ENCODE measurements around the gene DOCK3. TPM values are rescaled to one million over a fixed set of nuclear protein-coding genes. Genes with fewer than 3 reads are reported as not detected.

DOCK3 gene
- total and polyA plus RNA-seq, 2 donors (not counting 3 experiments of a cell fraction or from before 2014, with no cell fraction given): 0.08 to 0.13 TPM

- no TSS peak for BruUV-seq (replicated peaks)
- POLR2A ChIA-PET: no interaction called here
Measured at GRCh38 chr3:51400166-51400565, 725.4 kb downstream of the DOCK3 start.

GRCh38 chr3:51401735-51402134 is 727.0 kb downstream of the DOCK3 start:
- Histone ChIP-seq H4K20me1 (replicated peaks; ENCODE audit: control insufficient read depth, extremely low read depth, insufficient read depth, low read length) (no peaks in the 10 kb centered on the region), H3K27ac (ENCODE audit: insufficient read depth, low read depth, low read length) (no peak overlapping the region), H3K4me1 (ENCODE audit: control insufficient read depth, extremely low read depth, insufficient read depth, low read length) (no peaks in the 10 kb centered on the region), H3K36me3 (ENCODE audit: control insufficient read depth in 2 of 2, extremely low read depth in 1 of 2, insufficient read depth in 2 of 2, low read length in 2 of 2) (peaks cover 6 to 12% of the 10 kb centered on the region in 2 experiments), H3K79me2 (ENCODE audit: control insufficient read depth, insufficient read depth, low read length) (peaks cover 4% of the 10 kb centered on the region), H3K4me2 (ENCODE audit: insufficient read depth, low read length) (no peak overlapping the region), H2AFZ (ENCODE audit: low read depth, low read length) (no peak overlapping the region), H3K9me3 (replicated peaks; ENCODE audit: control insufficient read depth, insufficient read depth, low read length) (no peaks in the 10 kb centered on the region), H3K9ac (replicated peaks; ENCODE audit: extremely low read depth, insufficient read depth, low read length) (no peak overlapping the region), H3K4me3 (replicated peaks in 1 of 3; ENCODE audit: insufficient read depth in 1 of 3, low read depth in 1 of 3, low read length in 3 of 3) (no peak overlapping the region), H3K27me3 (ENCODE audit: control insufficient read depth in 2 of 2, insufficient read depth in 2 of 2, low read length in 2 of 2) (no peaks in the 10 kb centered on the region), H3K9me1 (replicated peaks; ENCODE audit: control insufficient read depth, extremely low read depth, insufficient read depth, low read length) (no peaks in the 10 kb centered on the region)
- CTCF ChIA-PET: interaction anchor here (1.0 kb wide), 1 partner anchor 860 kb away, joined by 3 read pairs; no protein-coding TSS in a partner anchor
- DNase-seq (ENCODE audit: low read depth, low spot score): no peak
- POLR2A ChIA-PET: no interaction called here
- TF ChIP-seq POLR2AphosphoS5 (IDR thresholded peaks at IDR 0.05; ENCODE audit: insufficient read depth, low read depth, low read length): no peak
- no peak for TF ChIP-seq EZH2 (IDR thresholded peaks at IDR 0.05; ENCODE audit: borderline replicate concordance, low read depth, low read length, severe bottlenecking)
- no peak for TF ChIP-seq GATA2 (IDR thresholded peaks at IDR 0.05; ENCODE audit: insufficient read depth, insufficient read length, low read depth, low read length)
- TF ChIP-seq POLR2A (IDR thresholded peaks at IDR 0.05; ENCODE audit: low read depth, low read length): no peak
- TF ChIP-seq JUN (IDR thresholded peaks at IDR 0.05; ENCODE audit: borderline replicate concordance, insufficient read depth, insufficient read length, low read depth): no peak
- intact Hi-C loops (cut with micrococcal nuclease): no loop called here
- BruUV-seq (replicated peaks): no TSS peak
- FAIRE-seq: no peak
- dilution Hi-C loops (cut with MboI; ENCODE audit: extremely low pct_ligation_motif_present, low sequenced_read_pairs): no loop called here

More at GRCh38 chr3:51400166-51400565, 725.4 kb downstream of the DOCK3 start:
- H3K36me3 ChIP-seq (ENCODE audit: control insufficient read depth in 2 of 2, extremely low read depth in 1 of 2, insufficient read depth in 2 of 2, low read length in 2 of 2): peaks cover 10 to 16% of the 10 kb centered on the region in 2 experiments
- CTCF ChIA-PET: interaction anchor here (1.3 to 1.6 kb wide), 2 partner anchors 11 to 282 kb away, joined by 3 read pairs; no protein-coding TSS in a partner anchor
- no peaks in the 10 kb centered on the region for H3K9me3 ChIP-seq (replicated peaks; ENCODE audit: control insufficient read depth, insufficient read depth, low read length)
- no peak for DNase-seq (ENCODE audit: low read depth, low spot score)
- intact Hi-C loops (cut with micrococcal nuclease): no loop called here
- no peaks in the 10 kb centered on the region for H3K27me3 ChIP-seq (ENCODE audit: control insufficient read depth in 2 of 2, insufficient read depth in 2 of 2, low read length in 2 of 2)
- H4K20me1 ChIP-seq (replicated peaks; ENCODE audit: control insufficient read depth, extremely low read depth, insufficient read depth, low read length): no peaks in the 10 kb centered on the region
- H3K4me2 ChIP-seq (ENCODE audit: insufficient read depth, low read length): no peak overlapping the region
- H3K79me2 ChIP-seq (ENCODE audit: control insufficient read depth, insufficient read depth, low read length): peaks cover 18% of the 10 kb centered on the region
- no peaks in the 10 kb centered on the region for H3K9me1 ChIP-seq (replicated peaks; ENCODE audit: control insufficient read depth, extremely low read depth, insufficient read depth, low read length)
- dilution Hi-C loops (cut with MboI; ENCODE audit: extremely low pct_ligation_motif_present, low sequenced_read_pairs): no loop called here
- H2AFZ ChIP-seq (ENCODE audit: low read depth, low read length): no peak overlapping the region
- H3K9ac ChIP-seq (replicated peaks; ENCODE audit: extremely low read depth, insufficient read depth, low read length): no peak overlapping the region
- no peak for TF ChIP-seq MYC (IDR thresholded peaks at IDR 0.05; ENCODE audit: low read depth, low read length)
- TF ChIP-seq, protein P1, sequence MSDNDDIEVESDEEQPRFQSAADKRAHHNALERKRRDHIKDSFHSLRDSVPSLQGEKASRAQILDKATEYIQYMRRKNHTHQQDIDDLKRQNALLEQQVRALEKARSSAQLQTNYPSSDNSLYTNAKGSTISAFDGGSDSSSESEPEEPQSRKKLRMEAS (IDR thresholded peaks at IDR 0.05; ENCODE audit: insufficient read depth, insufficient read length): no peak
- TF ChIP-seq, protein P2, sequence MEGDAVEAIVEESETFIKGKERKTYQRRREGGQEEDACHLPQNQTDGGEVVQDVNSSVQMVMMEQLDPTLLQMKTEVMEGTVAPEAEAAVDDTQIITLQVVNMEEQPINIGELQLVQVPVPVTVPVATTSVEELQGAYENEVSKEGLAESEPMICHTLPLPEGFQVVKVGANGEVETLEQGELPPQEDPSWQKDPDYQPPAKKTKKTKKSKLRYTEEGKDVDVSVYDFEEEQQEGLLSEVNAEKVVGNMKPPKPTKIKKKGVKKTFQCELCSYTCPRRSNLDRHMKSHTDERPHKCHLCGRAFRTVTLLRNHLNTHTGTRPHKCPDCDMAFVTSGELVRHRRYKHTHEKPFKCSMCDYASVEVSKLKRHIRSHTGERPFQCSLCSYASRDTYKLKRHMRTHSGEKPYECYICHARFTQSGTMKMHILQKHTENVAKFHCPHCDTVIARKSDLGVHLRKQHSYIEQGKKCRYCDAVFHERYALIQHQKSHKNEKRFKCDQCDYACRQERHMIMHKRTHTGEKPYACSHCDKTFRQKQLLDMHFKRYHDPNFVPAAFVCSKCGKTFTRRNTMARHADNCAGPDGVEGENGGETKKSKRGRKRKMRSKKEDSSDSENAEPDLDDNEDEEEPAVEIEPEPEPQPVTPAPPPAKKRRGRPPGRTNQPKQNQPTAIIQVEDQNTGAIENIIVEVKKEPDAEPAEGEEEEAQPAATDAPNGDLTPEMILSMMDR (IDR thresholded peaks at IDR 0.05; ENCODE audit: extremely low read depth in 1 of 2, insufficient read depth in 1 of 2, low read depth in 1 of 2, low read length in 2 of 2): no peak
- TF ChIP-seq GATA2 (IDR thresholded peaks at IDR 0.05; ENCODE audit: insufficient read depth, insufficient read length, low read depth, low read length): no peak
- H3K4me3 ChIP-seq (replicated peaks in 1 of 3; ENCODE audit: insufficient read depth in 1 of 3, low read depth in 1 of 3, low read length in 3 of 3): no peak overlapping the region
- no peak for FAIRE-seq
- no peak overlapping the region for H3K27ac ChIP-seq (ENCODE audit: insufficient read depth, low read depth, low read length)
- peaks cover 9% of the 10 kb centered on the region for H3K4me1 ChIP-seq (ENCODE audit: control insufficient read depth, extremely low read depth, insufficient read depth, low read length)

Data from endothelial cell of umbilical vein (primary cell).